ENCODE measurements around the gene GFRA4. TPM values are rescaled to one million over a fixed set of nuclear protein-coding genes. Genes with fewer than 3 reads are reported as not detected.

The GFRA4 gene
- total and polyA plus RNA-seq, 2 donors, result 0.19 to 0.21 TPM

DNA sequence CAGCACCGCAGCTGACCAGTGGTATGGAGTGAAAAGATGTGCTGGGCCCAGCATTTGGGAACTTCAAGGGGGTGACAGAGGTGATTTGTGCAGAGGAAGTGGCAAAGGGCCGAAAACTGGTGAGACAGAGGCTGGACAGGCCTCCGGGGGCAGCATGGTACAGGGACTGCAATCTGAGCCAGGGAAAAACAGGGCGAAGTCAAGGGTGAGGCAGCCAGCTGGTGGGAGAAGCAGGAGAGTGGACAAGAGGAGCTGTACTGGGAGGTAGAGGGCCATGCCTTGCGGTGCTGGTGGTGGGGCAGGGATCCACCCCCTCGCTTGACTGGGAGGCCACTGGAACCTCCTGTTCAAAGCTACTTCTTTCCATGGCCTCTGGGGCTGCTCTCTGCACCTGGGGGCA is 7.3 kb upstream of the GFRA4 start:
- H3K36me3 ChIP-seq (ENCODE audit: control insufficient read depth in 2 of 2, insufficient read depth in 2 of 2, low read length in 1 of 2), result no peaks in the 10 kb centered on the region
- DNase-seq (ENCODE audit: low read depth in 6 of 9, low spot score in 9 of 9), result no peak
- H3K4me1 ChIP-seq (ENCODE audit: control insufficient read depth in 2 of 2, insufficient read depth in 2 of 2, low read length in 2 of 2), result peaks cover 0 to 6% of the 10 kb centered on the region in 2 donors
- no peaks in the 10 kb centered on the region for H3K9me3 ChIP-seq (ENCODE audit: control insufficient read depth in 2 of 2, insufficient read depth in 1 of 2, low read length in 1 of 2)
- peaks cover 34 to 69% of the 10 kb centered on the region in 2 donors for H3K27me3 ChIP-seq (ENCODE audit: control insufficient read depth in 2 of 2, insufficient read depth in 1 of 2, low read length in 1 of 2)
- H3K4me3 ChIP-seq (ENCODE audit: low read length in 2 of 2), result no peak overlapping the region
- WGBS, result 63% methylated on average over 6 of the region's 6 CpGs
- no peak overlapping the region for H3K27ac ChIP-seq (ENCODE audit: low read depth in 1 of 2, low read length in 1 of 2)

DNA sequence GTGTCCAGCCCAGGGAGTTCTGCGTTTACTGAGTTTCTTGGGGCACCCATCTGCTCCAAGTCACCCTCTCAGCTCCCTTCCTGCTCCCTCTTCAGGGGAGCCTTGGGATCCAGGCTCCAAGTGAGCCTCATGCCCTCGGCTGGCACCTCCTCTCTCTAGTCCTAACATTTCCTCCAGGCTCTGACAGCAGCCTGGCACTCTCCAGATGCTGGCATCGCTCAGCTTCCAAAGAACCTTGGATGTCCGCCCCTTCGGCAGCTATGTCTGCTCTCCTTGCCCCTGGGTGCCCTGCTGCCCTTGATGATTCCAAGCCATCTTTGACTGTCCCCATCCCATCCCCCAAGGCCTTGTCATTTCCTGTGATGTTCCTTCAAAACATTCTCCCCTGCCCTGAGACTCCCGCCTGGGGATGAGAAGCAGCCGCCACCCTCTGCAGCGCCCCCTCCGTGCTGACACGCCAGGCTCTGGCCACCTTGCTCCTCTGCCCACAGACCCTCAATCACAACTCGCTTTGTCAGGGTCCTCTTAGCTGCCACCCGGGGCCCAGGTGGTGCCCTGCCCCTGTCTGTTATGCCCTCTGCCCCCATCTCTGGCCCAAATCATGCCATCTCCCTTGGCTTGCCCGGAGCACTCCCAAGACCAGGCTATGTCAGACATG is 6.6 kb upstream of the GFRA4 start:
- no peak for DNase-seq (ENCODE audit: low read depth in 6 of 9, low spot score in 9 of 9)
- H3K4me3 ChIP-seq (ENCODE audit: low read length in 2 of 2), result no peak overlapping the region
- no peaks in the 10 kb centered on the region for H3K9me3 ChIP-seq (ENCODE audit: control insufficient read depth in 2 of 2, insufficient read depth in 1 of 2, low read length in 1 of 2)
- H3K27ac ChIP-seq (ENCODE audit: low read depth in 1 of 2, low read length in 1 of 2), result no peak overlapping the region
- H3K27me3 ChIP-seq (ENCODE audit: control insufficient read depth in 2 of 2, insufficient read depth in 1 of 2, low read length in 1 of 2), result peaks cover 29 to 63% of the 10 kb centered on the region in 2 donors
- peaks cover 0 to 6% of the 10 kb centered on the region in 2 donors for H3K4me1 ChIP-seq (ENCODE audit: control insufficient read depth in 2 of 2, insufficient read depth in 2 of 2, low read length in 2 of 2)
- WGBS, result 89% methylated on average over 13 of the region's 13 CpGs
- H3K36me3 ChIP-seq (ENCODE audit: control insufficient read depth in 2 of 2, insufficient read depth in 2 of 2, low read length in 1 of 2), result no peaks in the 10 kb centered on the region

DNA sequence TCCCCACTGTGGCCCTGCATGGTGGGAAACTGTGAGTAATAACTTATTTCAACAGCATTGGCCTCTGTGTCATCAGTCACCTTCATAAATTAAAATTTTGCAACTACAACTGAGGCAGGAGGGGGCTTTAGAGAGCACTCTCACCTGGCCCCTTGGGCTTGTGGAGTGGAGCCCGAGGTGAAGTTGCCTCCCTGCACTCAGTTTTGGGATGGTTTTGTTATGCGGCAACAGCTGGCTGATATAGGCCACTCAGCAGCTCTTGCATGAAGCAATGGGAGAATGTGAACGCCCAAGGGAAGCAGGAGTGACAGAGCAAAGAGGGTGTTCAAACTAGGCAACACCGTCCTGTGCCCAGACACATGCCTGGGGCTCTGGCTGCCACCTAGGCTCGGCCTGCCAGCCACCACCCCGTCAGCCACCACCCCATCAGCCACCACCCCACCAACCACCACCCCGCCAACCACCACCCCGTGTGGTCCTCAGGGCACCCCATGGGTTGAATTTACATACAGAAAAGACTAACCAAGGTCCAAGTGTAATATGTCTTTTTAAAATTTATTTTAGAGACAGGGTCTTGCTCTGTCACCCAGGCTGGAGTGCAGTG is 4.3 kb upstream of the GFRA4 start:
- Histone ChIP-seq H3K4me3 (ENCODE audit: low read length in 2 of 2) (no peak overlapping the region), H3K27me3 (ENCODE audit: control insufficient read depth in 2 of 2, insufficient read depth in 1 of 2, low read length in 1 of 2) (peaks cover 10 to 56% of the 10 kb centered on the region in 2 donors), H3K4me1 (ENCODE audit: control insufficient read depth in 2 of 2, insufficient read depth in 2 of 2, low read length in 2 of 2) (peaks cover 0 to 6% of the 10 kb centered on the region in 2 donors), H3K36me3 (ENCODE audit: control insufficient read depth in 2 of 2, insufficient read depth in 2 of 2, low read length in 1 of 2) (no peaks in the 10 kb centered on the region), H3K9me3 (ENCODE audit: control insufficient read depth in 2 of 2, insufficient read depth in 1 of 2, low read length in 1 of 2) (no peaks in the 10 kb centered on the region), H3K27ac (ENCODE audit: low read depth in 1 of 2, low read length in 1 of 2) (no peak overlapping the region)
- no peak for DNase-seq (ENCODE audit: low read depth in 6 of 9, low spot score in 9 of 9)
- 99% methylated on average over 8 of the region's 8 CpGs for WGBS

DNA sequence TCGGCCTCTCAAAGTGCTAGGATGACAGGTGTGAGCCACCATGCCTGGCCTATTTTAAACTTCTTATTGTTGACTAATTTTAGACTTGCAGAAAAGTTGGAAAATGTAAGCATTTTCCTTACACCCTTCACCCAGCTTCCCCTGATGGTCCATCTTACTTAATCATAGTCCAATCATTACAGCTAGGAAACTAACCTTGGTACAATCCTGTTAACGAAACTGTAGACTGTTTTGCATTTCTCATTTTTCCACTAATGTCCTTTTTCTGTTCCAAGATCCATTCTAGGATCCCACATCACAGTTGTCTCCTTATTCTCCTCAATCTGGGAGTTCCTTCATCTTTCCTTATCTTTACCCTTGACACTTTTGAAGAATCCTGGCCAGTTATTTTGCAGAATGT is 659 bp upstream of the GFRA4 start:
- H3K4me1 ChIP-seq (ENCODE audit: control insufficient read depth in 2 of 2, insufficient read depth in 2 of 2, low read length in 2 of 2), result peaks cover 0 to 6% of the 10 kb centered on the region in 2 donors
- no peak overlapping the region for H3K4me3 ChIP-seq (ENCODE audit: low read length in 2 of 2)
- DNase-seq (ENCODE audit: low read depth in 6 of 9, low spot score in 9 of 9), result no peak
- 93% methylated on average over 2 of the region's 2 CpGs for WGBS
- no peaks in the 10 kb centered on the region for H3K36me3 ChIP-seq (ENCODE audit: control insufficient read depth in 2 of 2, insufficient read depth in 2 of 2, low read length in 1 of 2)
- H3K27ac ChIP-seq (ENCODE audit: low read depth in 1 of 2, low read length in 1 of 2), result no peak overlapping the region
- no peaks in the 10 kb centered on the region for H3K9me3 ChIP-seq (ENCODE audit: control insufficient read depth in 2 of 2, insufficient read depth in 1 of 2, low read length in 1 of 2)
- peaks cover 27 to 59% of the 10 kb centered on the region in 2 donors for H3K27me3 ChIP-seq (ENCODE audit: control insufficient read depth in 2 of 2, insufficient read depth in 1 of 2, low read length in 1 of 2)

DNA sequence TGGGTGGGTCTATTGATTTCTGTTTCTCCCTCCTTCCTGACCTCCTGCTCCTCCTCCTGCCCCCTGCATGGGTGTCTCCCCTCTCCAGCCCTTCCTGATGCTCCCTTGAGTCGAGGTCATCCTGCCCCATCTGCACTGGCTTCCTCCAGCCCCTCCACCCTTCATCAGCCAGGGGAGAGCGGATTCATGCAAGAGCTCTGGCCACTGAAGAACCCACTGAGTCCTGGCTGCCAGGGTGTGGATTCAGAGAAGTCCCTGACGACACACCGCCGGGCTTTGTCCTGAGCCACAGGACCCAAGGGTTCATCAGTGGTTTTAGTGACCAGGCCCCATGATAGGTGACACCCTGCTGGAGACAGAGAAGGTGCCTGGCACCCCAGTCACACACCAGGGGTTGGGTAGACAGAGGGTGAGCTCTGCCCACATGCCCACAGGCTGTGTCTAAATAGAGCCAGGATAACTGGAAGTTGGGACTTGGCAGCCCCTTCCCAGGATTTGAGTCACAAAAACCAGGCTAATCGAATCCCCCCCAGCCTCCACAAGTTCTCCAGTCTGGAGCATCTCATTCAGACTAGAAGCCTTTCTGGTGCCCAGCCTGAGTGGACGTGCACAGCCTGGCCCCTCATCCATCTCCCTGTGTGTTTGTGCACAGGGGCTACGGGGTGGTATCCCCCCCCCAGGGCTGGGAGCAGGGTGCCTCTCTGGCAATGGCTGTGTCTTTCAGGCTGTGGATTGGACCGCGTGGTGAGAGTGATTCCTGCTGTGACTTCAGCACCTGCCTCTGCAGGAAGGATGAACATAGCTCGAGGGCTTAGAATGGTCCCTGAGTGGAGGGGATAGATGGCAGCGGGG is 1.2 kb downstream of the GFRA4 start:
- Histone ChIP-seq H3K9me3 (ENCODE audit: control insufficient read depth in 2 of 2, insufficient read depth in 1 of 2, low read length in 1 of 2) (no peaks in the 10 kb centered on the region), H3K27ac (ENCODE audit: low read depth in 1 of 2, low read length in 1 of 2) (no peak overlapping the region), H3K36me3 (ENCODE audit: control insufficient read depth in 2 of 2, insufficient read depth in 2 of 2, low read length in 1 of 2) (no peaks in the 10 kb centered on the region), H3K4me3 (ENCODE audit: low read length in 2 of 2) (no peak overlapping the region), H3K4me1 (ENCODE audit: control insufficient read depth in 2 of 2, insufficient read depth in 2 of 2, low read length in 2 of 2) (peaks cover 0 to 6% of the 10 kb centered on the region in 2 donors), H3K27me3 (ENCODE audit: control insufficient read depth in 2 of 2, insufficient read depth in 1 of 2, low read length in 1 of 2) (peaks cover 27 to 67% of the 10 kb centered on the region in 2 donors)
- 81% methylated on average over 12 of the region's 12 CpGs for WGBS
- no peak for DNase-seq (ENCODE audit: low read depth in 6 of 9, low spot score in 9 of 9)

DNA sequence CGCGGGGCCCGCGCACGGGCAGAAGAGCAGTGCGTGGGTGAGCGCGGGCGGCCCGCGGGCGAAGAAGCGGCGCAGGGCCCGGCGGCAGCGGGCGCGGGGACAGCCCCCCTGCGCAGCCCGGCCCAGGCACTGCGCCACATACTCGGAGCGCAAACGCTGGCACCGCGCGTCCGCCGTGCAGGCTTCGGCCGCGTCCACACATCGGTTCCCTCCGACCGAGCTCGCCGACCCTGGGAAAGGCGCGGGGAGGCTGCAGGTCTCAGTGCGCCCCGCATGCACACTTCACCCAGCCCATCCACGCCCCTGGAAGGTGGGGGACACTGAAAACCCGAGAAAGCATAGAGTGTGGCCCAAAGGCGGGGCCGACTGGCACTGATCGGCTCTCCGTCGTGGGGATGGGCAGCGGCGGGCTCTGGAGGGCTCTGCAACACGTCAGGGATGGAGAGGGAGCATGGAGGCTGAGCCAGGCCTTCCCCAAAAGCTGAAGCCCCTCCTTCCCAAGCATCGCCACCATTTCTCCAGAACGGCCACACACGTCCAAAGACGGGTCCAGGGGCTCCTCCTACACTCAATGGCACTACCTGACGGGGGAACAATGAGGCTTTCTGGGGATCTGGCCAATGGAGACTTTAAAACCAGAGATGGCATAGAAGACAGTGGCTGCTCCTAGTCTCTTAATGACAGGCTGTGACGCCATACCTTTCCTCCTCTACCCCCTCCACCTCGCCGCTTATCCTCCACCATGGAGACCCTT is 2.0 kb downstream of the GFRA4 start:
- Histone ChIP-seq H3K27me3 (ENCODE audit: control insufficient read depth in 2 of 2, insufficient read depth in 1 of 2, low read length in 1 of 2) (peaks cover 27 to 69% of the 10 kb centered on the region in 2 donors), H3K4me1 (ENCODE audit: control insufficient read depth in 2 of 2, insufficient read depth in 2 of 2, low read length in 2 of 2) (peaks cover 0 to 5% of the 10 kb centered on the region in 2 donors), H3K36me3 (ENCODE audit: control insufficient read depth in 2 of 2, insufficient read depth in 2 of 2, low read length in 1 of 2) (no peaks in the 10 kb centered on the region), H3K27ac (ENCODE audit: low read depth in 1 of 2, low read length in 1 of 2) (no peak overlapping the region), H3K4me3 (ENCODE audit: low read length in 2 of 2) (no peak overlapping the region), H3K9me3 (ENCODE audit: control insufficient read depth in 2 of 2, insufficient read depth in 1 of 2, low read length in 1 of 2) (no peaks in the 10 kb centered on the region)
- no peak for DNase-seq (ENCODE audit: low read depth in 6 of 9, low spot score in 9 of 9)
- whole genome bisulfite sequencing, result 17% methylated on average over 60 of the region's 60 CpGs

DNA sequence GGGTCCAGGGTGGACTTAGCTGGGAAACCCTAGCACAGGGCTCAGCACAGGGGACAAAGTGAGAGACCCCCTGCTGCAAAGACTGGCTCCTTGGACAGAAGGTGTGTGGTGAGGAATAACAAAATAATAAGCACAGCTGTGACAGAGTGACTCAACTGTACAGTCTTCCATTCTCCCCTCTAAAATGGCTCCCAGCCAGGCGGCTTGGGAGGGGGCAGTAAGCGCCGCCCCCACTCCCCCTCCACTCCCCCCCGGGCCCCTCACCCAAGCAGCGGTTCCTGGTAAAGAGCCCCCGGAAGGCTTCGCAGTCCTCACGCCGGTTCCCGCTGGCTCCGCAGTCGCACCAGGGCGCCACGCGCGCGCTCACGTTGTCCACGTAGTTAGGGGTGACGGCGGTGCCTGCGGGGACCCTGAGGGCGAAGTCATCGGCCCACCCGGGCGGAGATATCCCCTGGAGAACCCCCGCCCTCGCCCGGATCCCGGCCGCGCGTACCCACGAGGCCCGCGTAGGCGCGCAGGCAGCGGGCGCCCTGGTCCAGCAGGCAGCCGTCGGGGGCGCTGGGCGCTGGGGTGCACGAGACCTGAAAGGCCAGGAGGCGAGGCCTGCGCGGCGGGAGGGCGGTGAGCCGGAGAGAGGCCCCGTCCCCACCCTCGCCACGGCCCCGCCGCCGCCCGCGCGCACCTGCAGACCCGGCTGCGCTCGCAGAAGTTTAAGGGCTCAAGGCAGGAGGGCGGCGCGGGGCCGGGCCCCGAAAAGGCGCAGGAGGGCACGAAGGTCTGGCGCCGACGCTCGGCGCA is 2.7 kb downstream of the GFRA4 start:
- H3K27me3 ChIP-seq (ENCODE audit: control insufficient read depth in 2 of 2, insufficient read depth in 1 of 2, low read length in 1 of 2), result peaks cover 27 to 66% of the 10 kb centered on the region in 2 donors
- no peak overlapping the region for H3K27ac ChIP-seq (ENCODE audit: low read depth in 1 of 2, low read length in 1 of 2)
- no peaks in the 10 kb centered on the region for H3K4me1 ChIP-seq (ENCODE audit: control insufficient read depth in 2 of 2, insufficient read depth in 2 of 2, low read length in 2 of 2)
- H3K4me3 ChIP-seq (ENCODE audit: low read length in 2 of 2), result no peak overlapping the region
- no peaks in the 10 kb centered on the region for H3K36me3 ChIP-seq (ENCODE audit: control insufficient read depth in 2 of 2, insufficient read depth in 2 of 2, low read length in 1 of 2)
- WGBS, result 8% methylated on average over 75 of the region's 75 CpGs
- no peak for DNase-seq (ENCODE audit: low read depth in 6 of 9, low spot score in 9 of 9)
- H3K9me3 ChIP-seq (ENCODE audit: control insufficient read depth in 2 of 2, insufficient read depth in 1 of 2, low read length in 1 of 2), result no peaks in the 10 kb centered on the region

DNA sequence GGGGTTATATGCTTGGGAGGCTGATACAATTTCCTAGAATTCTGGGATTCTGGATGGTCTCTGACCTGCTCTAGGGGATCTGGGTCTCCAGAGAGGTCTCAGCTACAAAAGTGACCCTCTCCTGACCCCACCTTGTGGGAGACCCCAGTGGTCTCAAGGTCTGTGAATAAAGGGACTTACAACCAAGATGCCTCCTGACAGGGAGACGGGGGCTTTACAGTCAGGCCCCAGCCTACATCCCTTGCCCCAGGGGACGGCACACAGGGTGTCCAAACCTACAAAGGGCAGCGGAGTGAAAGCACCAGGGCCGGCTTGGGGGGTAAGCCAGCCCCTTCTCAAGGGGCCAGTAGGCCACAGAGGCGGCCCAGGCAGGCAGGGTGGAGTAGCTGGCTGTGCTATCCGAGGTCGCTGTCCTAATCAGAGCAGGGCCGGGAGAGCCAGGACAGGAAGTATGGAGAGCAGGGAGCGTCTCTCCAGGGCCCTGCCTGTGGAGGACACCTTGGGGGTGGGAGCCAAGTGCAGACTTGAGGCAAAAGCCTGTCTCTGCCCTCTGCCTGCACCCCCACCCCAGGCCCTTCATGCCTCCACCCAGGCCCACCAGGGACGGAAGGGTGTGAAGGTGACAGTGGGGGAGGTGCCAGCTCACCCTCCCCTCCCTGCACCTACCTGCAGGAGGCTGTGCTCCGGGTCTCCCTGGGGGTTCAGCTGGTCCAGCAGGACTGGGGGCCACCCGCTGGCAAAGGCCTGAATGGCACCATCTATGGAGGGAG is 3.5 kb downstream of the GFRA4 start:
- no peak for DNase-seq (ENCODE audit: low read depth in 6 of 9, low spot score in 9 of 9)
- no peaks in the 10 kb centered on the region for H3K36me3 ChIP-seq (ENCODE audit: control insufficient read depth in 2 of 2, insufficient read depth in 2 of 2, low read length in 1 of 2)
- no peaks in the 10 kb centered on the region for H3K9me3 ChIP-seq (ENCODE audit: control insufficient read depth in 2 of 2, insufficient read depth in 1 of 2, low read length in 1 of 2)
- H3K4me1 ChIP-seq (ENCODE audit: control insufficient read depth in 2 of 2, insufficient read depth in 2 of 2, low read length in 2 of 2), result no peaks in the 10 kb centered on the region
- H3K27ac ChIP-seq (ENCODE audit: low read depth in 1 of 2, low read length in 1 of 2), result no peak overlapping the region
- H3K27me3 ChIP-seq (ENCODE audit: control insufficient read depth in 2 of 2, insufficient read depth in 1 of 2, low read length in 1 of 2), result peaks cover 27 to 64% of the 10 kb centered on the region in 2 donors
- no peak overlapping the region for H3K4me3 ChIP-seq (ENCODE audit: low read length in 2 of 2)
- 89% methylated on average over 12 of the region's 12 CpGs for WGBS
